PC-9 (cell line): ENCODE data around the gene ABHD5.

ENCODE experiments used
- EZH2 ChIP-seq: fragments of 200-600 bp; sonication (generic); IDR thresholded peaks from 2 replicates; pipeline ENCODE4 v1.8.0; 2017; ENCODE audit warnings: antibody characterized with exemption, low read depth
- TF ChIP-seq, protein P1 (sequence below): fragments of 200-600 bp; sonication (generic); conservative IDR thresholded peaks from 2 replicates; pipeline ENCODE4 v1.6.1; 2017; ENCODE audit warnings: mixed run types, antibody characterized with exemption, mild to moderate bottlenecking, moderate library complexity

DNA sequence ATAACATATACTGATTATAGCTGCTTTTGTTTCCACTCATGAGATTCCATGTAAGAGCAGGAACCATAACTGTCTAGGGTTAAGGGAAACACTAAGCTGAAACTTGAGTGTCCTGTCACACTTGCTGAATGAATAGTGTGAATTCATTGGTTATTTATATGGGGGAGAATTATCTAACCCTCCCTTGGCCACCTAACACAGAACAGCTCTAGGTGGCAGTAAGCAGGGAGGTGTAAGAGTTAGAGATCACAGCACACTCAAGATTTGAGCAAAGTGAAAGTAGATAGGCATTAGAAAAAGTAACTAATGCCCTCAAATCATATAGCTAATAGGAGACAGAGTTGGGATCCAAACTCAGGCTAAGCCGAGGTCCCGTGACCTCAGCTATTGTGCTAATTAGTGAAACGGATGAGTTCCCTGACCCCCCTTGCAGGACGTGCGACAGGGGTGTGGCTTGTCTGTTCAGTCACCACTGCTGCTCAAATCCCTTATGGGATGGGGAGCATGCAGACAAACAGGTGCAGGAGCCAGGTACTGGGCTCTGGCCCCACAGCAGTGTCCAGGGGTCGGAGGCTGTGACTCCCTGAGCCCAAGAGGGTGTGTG lies 41.3 kb upstream of the ABHD5 start:
- TF ChIP-seq, protein P1, sequence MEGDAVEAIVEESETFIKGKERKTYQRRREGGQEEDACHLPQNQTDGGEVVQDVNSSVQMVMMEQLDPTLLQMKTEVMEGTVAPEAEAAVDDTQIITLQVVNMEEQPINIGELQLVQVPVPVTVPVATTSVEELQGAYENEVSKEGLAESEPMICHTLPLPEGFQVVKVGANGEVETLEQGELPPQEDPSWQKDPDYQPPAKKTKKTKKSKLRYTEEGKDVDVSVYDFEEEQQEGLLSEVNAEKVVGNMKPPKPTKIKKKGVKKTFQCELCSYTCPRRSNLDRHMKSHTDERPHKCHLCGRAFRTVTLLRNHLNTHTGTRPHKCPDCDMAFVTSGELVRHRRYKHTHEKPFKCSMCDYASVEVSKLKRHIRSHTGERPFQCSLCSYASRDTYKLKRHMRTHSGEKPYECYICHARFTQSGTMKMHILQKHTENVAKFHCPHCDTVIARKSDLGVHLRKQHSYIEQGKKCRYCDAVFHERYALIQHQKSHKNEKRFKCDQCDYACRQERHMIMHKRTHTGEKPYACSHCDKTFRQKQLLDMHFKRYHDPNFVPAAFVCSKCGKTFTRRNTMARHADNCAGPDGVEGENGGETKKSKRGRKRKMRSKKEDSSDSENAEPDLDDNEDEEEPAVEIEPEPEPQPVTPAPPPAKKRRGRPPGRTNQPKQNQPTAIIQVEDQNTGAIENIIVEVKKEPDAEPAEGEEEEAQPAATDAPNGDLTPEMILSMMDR, result no peak
- no peak for TF ChIP-seq EZH2
